ENCODE results near the gene SLC25A11. TPM values are rescaled to one million over a fixed set of nuclear protein-coding genes. Genes with fewer than 3 reads are reported as not detected.
A peak's percentile ranks its signal among the peaks of the same experiment; 100 is the strongest.

The SLC25A11 gene
- polyA plus RNA-seq, 4 donors, result 40.5 to 90.1 (median 72.7) TPM

DNA sequence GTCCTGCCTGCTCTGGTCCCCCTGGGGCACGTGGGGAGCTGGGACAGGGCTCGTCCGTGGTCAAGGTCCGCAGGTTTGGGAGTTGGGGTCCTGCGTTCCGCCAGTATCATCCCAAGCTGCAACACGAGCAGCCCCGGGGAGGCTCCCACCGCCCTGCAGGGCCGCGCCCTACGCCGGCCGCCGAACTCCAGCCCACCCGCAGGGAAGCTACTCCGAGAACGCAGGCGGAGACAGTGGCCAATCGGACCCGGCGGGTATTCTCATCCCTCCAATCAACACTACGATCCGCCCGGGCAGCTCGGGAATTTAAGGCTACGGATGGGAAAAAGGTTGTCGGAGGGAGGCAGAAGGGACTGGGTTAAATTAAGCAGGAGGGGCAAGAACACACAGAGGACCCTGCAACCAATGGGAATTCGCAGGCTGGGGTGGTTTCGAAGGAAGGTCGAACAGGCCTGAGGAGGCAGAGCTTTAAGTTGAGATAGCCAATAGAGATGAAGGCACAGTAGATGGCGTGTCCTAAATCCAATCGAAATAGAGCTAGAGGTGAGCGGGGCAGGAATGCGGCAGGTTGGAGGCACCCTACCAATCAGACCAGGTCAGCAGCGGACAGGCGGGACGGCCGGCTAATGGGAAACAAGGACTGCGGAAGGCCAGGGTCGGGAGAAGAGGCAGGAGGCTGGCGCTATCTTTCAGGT, 27.1 kb upstream of the SLC25A11 start:
- DNase-seq (ENCODE audit: low read depth in 4 of 4, low spot score in 3 of 4), result peak; percentile 98 to 99 (median 98)

DNA sequence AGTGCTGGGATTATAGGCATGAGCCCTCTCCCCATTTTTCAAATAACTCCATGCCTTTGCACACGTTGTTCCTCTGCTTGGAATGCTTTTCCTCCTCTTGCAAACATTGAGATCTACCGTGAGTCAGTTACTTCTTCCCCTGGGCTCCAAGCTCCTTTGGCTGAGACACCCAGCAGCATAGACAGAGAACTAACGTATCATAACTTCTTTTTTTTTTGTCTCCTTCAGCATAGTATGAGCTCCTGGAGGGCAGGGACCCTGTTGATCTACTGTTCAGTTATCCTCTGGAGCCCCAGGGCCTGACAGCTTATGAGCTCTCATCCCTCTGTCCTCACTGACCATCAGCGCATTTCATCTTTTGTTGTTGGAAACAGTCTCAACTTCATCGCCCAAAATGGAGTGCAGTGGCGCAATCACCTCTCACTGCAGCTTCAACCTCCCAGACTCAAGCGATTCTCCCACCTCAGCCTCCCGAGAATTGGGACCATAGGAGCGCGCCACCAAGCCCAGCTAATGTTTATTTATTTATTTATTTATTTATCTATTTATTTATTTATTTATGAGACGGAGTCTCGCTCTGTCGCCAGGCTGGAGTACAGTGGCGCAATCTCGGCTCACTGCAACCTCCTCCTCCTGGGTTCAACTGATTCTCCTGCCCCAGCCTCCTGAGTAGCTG, 25.6 kb upstream of the SLC25A11 start:
- DNase-seq (ENCODE audit: low read depth in 4 of 4, low spot score in 3 of 4), result no peak

DNA sequence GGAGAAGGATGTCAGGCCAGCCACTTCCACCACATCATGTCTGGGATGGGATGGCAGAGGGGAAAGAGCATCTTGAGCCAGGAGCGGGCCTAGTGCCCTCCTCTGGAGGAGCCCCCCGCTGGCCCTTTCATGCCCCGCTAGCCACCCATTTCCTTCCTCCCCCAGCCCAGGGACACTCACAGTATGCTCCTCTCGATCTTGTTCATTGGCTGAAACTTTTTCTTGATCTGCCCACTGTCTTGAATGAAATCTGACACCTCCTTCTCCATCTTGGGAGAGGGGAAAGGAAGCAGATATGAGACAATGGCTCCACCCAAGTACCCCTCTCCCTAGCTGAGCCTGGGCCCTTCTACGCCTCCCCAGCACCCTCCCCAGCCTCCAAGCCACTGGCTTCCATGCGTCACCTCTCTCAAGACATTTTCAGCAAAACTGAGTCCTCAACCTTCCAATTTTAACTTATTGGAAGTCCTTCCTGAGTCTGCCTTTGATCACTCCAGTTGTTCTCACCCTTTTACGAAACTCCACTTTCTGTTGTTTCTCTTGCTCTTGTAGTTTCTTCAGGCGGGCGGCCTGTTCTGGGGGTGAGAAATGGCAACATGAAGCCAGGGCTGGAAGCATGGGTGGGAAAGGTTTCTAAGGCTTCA, 20.6 kb upstream of the SLC25A11 start:
- no peak for DNase-seq (ENCODE audit: low read depth in 4 of 4, low spot score in 3 of 4)

DNA sequence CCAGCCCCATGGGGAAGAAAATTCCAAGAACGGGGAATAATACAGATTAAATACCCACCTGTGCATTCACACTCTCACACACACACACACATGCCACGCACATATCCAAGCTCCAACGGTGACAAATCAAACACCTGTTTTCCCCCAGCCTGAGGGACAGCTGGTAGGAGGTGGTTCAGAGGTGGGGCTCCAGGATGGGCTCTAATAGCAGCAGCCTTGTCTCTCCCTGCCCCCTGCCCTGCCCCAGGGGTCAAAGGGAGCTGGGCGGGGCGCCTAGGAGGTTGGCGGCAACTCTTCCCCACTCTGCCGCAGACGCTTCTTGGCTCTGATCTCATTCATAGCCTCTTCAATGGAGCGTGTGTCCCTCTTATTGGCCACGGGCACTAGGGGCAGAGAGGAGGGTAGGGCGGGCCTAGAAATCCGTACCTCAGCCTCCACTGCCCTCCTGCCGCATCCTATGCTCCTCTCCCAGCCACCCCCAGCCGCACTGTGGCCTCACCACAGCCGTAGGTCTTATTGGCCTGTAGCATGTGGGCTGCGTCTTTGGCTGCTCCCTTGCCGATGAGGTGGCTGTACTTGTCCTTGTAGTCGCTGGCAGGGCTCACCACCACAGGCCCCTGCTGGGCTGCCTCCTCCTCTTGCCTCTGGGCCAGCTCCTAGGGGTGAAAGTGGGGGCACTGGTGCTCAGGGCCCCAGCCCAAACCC, 19.6 kb upstream of the SLC25A11 start:
- no peak for DNase-seq (ENCODE audit: low read depth in 4 of 4, low spot score in 3 of 4)

DNA sequence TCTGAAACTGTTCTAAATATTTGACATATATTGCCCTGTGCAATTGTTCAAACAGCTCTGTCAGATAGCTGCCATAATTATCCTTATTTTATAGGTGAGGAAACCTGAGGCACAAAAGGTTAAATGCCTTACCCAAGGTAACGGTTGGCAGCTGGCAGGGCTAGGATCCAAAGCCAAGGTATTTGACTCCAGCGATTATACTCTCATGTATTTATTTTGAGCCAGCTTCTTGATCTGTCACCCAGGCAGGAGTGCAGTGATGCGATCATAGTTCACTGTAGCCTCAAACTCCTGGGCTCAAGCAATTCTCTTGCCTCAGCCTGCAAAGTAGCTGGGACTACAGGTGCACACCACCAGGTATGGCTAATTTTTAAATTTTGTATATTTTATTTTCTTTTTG, 18.3 kb upstream of the SLC25A11 start:
- no peak for DNase-seq (ENCODE audit: low read depth in 4 of 4, low spot score in 3 of 4)

DNA sequence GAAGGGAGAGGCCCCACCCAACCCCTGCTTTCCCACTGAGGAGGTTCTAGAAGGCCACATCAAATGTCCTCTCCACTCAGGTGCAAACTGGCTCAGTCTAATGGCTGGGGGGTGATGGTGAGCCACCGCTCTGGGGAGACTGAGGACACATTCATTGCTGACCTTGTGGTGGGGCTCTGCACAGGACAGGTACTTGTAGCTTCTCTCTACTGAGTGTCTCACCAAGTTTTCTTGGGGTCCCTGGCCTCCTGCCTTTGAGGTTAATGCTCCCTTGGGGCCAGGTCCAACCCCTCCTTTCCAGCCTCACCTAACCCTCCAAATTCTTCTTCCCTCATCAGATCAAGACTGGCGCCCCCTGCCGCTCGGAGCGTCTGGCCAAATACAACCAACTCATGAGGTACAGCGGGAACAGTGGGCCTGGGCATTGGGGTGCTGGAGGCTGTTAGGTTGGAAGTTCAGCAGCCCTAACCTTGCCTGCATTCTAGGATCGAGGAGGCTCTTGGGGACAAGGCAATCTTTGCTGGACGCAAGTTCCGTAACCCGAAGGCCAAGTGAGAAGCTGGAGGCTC, 16.7 kb upstream of the SLC25A11 start:
- no peak for DNase-seq (ENCODE audit: low read depth in 4 of 4, low spot score in 3 of 4)

DNA sequence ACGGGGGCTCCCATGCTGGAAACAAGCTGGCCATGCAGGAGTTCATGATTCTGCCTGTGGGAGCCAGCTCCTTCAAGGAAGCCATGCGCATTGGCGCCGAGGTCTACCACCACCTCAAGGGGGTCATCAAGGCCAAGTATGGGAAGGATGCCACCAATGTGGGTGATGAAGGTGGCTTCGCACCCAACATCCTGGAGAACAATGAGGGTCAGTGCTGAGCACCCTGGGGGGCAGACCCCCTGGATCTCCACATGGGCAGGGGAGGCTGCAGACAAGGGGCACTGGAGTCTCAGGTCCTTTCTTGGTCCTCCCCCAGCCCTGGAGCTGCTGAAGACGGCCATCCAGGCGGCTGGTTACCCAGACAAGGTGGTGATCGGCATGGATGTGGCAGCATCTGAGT, 15.2 kb upstream of the SLC25A11 start:
- no peak for DNase-seq (ENCODE audit: low read depth in 4 of 4, low spot score in 3 of 4)

DNA sequence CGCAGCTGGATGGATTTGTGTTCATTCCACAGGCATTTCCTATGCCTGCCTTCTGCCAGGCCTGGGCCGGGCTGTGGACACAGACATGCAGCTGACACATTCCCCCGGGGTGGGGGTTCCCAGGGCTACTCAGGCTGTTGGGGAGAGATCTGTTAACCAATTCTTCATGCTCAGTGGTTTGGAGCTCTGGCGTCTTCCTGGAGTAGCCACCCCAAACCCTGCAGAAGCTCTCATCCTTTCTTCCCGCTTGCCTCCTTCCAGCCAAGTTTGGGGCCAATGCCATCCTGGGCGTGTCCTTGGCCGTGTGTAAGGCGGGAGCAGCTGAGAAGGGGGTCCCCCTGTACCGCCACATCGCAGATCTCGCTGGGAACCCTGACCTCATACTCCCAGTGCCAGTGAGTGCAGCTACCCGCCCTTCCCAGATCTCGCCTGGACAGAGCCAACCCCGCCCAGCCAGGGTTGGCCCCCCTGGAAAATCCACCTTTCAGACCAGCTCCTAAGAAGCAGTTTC, 13.7 kb upstream of the SLC25A11 start:
- DNase-seq (ENCODE audit: low read depth in 4 of 4, low spot score in 3 of 4), result no peak

DNA sequence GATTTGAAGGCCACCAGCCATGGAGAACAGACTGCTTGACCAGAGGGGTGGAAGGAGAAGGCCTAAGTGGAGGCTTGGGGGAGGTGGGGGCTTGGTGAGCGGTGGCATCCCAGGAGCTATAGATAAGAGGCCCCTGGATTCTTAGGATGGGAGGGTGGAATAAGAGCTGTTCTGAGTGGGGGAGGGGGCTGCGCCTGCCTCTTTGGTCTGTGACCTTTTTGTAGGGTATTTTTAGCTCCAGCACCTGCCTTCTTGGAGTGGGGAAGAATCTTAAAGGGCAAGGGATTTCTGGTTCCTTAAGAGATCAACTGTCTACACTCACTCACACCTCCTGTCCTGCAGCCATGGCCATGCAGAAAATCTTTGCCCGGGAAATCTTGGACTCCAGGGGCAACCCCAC, 11.6 kb upstream of the SLC25A11 start:
- DNase-seq (ENCODE audit: low read depth in 4 of 4, low spot score in 3 of 4), result no peak

DNA sequence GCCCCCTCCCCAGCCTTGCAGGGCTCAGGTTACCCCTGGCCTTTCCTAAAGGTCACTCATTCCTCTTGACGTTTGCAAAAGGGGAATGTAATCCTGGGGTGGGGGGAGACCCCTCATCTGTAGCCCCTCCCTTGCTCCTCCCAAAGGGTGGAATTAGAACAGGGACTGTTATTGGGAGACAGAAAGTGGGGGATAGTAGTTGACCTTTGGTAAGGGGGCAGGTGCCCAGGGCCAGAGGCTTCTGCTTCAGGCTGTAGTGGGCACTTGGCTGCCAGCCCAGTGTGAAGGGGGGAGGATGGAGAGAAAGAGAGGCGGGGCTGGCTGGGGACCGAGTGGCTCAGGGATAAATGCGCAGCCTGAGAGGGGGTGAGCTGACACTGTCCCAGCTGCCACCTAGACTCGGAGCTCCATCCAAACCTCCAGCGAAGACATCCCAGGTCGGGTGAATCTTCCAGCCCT, 10.9 kb upstream of the SLC25A11 start, which contains the start of gene ENO3:
Gene ENO3, plus strand, starts transcription at position 374 of the 459 bp plus-strand sequence. CDS start 711 bp downstream, outside the sequence.
- DNase-seq (ENCODE audit: low read depth in 4 of 4, low spot score in 3 of 4), result no peak

DNA sequence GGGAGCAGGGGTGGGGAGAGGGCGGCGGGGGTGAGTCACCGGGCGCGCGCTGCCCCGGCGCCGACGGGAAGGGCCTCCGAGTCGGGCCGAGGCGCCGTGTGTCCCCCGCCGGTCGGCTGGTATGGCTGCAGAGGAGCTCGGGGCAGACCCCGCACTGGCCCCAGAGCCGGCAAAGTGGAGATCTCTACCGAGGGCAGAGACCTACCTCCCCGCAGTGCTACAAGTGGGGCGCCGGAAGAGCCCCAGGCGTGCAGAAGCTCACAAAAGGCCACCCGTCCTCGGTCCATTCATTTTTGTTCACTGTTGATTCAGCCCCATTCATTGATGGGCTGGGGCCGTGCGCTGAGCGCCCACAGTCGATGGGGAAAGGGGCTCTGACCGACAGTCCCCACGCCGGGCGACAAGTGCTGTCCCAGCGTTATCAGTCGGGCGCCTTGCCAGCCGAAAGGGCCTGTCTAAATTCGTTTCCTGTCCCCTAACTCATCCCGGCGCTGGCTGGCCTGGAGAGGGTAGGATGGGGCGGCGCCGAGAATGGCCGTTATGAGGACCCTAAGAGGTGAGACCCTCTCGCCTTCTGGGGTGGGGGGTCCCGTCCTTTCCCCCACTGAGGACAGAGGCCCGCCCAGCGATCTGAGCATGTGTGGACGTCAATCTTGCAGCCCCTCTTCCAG, 10.4 kb upstream of the SLC25A11 start:
- no peak for DNase-seq (ENCODE audit: low read depth in 4 of 4, low spot score in 3 of 4)

DNA sequence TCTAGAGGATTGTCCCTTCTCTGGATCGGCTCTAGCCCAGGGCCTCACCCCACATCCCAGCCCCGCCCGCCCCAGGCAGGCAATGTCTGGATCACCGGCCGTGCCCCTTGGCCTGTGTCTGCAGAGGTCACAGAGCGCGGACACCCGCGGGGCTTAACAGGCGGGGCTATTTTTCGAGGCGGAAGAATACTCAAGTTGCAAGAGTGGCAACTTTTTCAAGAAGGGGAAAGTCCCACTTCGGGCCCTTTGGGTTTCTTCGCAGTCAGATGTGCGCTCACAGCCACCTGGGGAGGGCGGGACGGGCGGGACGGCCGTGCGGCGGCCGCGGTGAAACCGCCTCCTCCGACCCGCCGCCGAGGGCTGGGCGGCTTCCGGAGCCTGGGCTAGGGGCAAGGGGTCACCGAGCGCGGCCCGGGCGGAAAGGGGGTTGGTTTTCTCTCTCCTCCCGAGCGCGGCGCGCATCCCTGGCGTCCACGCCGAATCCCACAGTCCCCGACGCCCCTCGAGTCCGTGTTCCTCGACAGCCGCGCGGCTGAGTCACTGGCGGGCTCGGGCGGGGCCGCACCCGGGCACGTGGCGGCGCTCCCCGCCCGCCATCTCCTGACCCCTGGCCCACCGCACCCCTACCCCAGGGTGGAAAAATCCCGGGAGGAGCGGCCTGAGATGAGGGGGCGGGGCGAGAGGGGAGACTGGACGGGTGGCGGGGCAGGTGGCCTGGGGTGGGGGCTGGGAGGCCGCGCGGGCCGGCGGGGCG, 9.7 kb upstream of the SLC25A11 start:
- no peak for DNase-seq (ENCODE audit: low read depth in 4 of 4, low spot score in 3 of 4)

DNA sequence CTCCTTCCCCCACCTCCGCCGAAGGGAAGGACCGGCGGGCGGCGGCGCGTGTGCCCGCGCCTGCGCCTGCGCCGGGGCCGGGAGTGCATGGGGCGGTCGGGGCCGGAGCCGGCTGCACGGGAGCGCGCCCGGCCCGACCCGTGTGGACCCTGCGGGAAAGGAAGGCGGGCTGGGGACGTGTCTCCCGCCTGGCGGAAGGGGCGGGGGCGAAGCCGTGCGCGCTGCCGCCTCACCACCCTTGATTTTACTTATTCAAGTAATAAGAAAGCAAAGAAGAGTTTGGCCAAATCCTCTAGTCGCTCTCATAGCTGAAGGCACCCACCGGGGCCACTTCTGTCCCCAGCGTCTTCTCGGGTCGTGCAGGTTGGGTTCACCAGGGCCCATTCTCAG, 9.1 kb upstream of the SLC25A11 start:
- DNase-seq (ENCODE audit: low read depth in 4 of 4, low spot score in 3 of 4), result peak in 2 of 4 donors; percentile 70 to 78

DNA sequence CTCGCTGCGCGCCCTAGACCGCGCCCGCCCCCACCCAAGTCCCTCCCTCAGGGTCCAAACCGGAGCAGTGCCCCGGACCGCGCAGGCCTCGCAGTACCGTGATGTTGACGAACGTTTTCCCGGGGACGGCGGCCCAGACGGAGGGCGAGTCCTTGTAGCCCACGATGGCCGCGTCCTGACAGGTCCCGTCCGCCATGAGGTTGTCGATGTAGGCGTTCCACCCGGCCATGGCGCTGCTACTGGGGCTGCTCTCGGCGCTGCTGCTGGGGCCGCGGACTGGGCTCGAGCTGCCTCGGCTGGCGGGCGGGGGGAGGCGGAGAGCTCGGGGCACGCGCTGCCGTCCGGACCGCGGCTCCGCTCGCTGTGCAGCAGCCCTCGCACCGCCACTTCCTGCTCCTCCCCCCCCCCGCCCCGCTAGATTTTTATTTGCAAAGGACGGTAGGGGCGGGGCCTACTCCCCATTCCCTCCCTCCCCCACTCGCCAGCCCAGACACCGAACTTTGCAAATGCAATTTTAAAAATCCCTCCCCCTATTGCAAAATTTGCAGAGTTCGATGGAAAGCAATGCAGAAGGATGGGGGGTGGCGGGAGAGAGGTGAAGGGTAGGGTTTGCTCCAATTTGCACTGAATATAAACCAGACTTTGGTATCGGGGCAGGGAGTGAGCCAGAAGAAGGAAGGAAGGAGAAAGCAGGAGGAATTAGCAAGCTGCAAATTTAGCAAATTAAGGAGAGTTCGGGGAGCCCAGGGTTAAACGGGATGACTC, 8.5 kb upstream of the SLC25A11 start, which contains the start of gene PFN1:
Gene PFN1, minus strand, starts transcription at position 365 of the 765 bp plus-strand sequence. Its CDS starts 136 bp downstream, at position 229.
- DNase-seq (ENCODE audit: low read depth in 4 of 4, low spot score in 3 of 4), result peak in 2 of 4 donors; percentile 76 to 77

DNA sequence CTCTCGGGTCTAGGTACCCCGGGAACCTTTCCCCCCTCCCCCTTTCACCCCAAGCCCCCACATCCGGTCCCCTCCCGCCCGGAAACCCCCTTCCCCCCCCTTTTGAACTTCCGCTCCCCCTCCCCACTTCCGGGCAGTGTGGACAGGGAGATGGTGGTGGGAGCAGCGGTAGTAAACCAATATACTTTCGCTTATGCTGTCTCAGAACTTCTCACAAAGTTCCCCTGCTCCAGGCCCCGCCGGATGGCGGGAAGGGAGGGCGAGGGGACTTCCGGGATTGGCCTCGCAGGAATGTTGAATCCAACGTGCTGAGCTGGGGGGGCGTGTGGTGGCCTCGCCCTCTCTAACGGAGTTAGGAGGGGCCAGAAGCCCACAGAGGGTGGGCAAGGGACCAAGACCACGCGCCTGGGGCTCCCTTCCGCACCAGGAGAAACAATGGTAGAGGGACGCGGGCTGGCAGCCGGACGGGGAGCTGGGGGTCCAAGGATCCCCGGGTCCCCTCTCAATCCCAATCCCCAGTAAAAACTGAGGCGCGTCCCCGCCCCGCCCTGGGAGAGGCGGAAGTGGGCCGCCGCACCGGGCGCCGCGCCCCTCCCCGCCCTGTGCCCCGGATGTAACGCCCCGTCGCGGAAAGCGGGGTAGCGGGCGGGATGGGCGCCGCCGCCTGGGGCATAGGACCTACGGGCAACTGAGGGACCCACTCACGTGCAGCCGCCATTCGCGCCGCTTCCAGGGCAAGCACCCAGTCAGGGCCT, 7.7 kb upstream of the SLC25A11 start:
- no peak for DNase-seq (ENCODE audit: low read depth in 4 of 4, low spot score in 3 of 4)

DNA sequence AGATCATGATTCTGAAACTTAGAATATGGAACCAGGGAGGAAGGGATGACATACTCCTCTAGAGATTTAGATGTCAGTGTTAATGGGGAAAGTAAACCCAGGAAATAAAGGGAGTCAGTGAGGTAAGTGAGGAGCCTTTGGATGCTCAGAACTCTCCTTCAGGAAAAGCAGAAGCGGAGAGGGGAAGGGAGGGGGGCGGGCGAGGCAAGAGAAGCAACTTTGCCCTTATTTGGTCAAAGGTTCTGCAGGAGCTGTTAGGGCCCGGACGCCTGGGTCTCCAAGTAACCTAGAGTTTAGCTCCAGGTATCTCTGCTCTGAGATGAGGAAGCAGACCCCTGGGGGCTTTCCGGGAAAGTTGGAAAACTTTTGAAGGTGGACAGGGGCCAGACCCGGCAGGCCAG, 7.2 kb upstream of the SLC25A11 start:
- no peak for DNase-seq (ENCODE audit: low read depth in 4 of 4, low spot score in 3 of 4)

DNA sequence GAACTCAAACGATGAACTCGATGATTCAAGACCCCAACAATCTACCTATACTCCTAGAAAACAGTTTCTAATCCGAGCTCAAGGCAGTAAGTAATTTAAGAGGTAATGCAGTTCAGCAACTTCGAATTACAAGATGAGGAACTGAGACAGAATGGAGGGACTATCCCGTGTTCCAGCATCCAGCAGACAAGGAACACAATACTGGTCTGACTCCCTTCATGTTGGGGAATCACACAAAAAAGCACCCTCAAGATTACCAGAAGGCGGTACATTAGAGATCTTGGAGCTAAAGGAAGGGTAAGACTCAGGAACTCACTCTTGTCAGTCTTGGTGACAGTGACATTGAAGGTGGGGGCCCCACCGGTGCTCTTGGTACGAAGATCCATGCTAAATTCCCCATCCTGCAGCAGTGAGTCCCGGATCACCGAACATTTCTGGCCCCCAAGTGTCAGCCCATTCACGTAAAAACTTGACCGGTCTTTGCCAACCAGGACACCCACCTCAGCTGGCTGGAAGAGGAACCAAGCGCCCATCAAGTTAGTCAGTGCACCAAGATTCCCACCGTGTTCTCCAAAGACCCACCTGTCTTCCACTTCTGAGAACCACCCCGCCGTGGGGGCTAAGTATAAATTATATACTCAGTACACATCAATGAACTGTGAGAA, 6.6 kb upstream of the SLC25A11 start:
- DNase-seq (ENCODE audit: low read depth in 4 of 4, low spot score in 3 of 4), result no peak

All from left renal pelvis (tissue), 4 donors.